MM.1S (cell line): ENCODE data around the gene ZNF335.

Experiments
- CTCF ChIP-seq: fragments of 300-600 bp; sonication (generic); IDR thresholded peaks from 2 replicates; pipeline ENCODE4 v1.5.1; 2016; ENCODE audit warnings: antibody characterized with exemption, low read length, mixed read lengths
- EZH2 ChIP-seq: fragments of 300-600 bp; sonication (generic); optimal IDR thresholded peaks from 2 replicates; pipeline ENCODE3; 2017; ENCODE audit warnings: low read depth, mild to moderate bottlenecking, antibody characterized with exemption, low read length, mixed read lengths

GRCh38 chr20:46012921-46013320 is 40.9 kb upstream of the ZNF335 start:
- TF ChIP-seq CTCF = no peak
- TF ChIP-seq EZH2 = no peak
